Measurements from ENCODE around the gene OR52K1.

DNA sequence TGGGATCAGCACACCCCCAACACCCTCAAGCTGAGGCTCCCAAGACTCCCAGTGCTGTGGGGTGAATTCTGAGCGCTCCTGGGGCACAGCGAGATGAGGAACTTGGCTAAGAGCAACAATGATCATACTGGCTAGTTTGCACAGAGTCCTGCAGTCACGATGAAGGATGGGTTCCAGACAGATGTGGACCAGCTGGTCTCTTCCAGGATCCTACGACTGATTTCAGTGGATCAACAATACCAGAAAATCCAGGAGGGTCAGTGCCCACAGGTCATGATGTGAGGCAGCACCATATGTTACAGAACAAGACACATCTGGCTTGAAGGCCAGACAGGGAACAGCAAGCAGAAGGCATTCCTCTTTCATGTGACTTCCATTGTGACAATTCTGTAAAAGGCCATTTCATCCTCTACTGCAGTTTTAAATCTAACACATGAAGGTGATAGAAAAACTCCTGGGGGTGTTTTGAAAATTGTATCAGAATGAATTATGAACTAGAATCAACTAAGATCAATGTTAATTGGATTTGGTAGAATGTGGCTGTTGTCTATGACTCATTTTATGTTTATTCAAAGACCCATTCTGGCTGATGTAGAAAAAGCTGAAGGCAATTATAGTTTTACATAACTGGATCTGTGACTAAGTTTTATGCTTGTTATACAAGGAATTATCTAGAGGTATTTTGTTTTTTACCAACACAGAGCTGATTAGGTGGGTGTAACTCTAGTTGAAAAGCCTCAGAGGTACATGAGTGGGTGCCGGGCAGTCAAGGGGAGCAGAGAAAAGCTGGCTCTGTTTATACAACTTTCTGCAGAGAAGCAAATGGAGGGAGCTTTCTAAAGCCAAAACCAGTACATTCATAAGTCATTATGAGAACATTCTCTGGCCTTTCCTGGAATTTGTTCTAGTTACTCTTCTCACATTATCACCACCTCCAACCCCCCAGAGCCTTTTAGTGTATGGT is 29.1 kb downstream of the OR52K1 start:
- TF ChIP-seq POLR2A (IDR thresholded peaks at IDR 0.05; ENCODE audit: low read depth, low read length) (no peak), POLR2AphosphoS5 (IDR thresholded peaks at IDR 0.05; ENCODE audit: low read depth, low read length) (no peak), TAF1 (IDR thresholded peaks at IDR 0.05; ENCODE audit: borderline replicate concordance, low read depth, low read length) (no peak)
